Measurements from ENCODE around the gene UCP3.

The UCP3 gene

DNA sequence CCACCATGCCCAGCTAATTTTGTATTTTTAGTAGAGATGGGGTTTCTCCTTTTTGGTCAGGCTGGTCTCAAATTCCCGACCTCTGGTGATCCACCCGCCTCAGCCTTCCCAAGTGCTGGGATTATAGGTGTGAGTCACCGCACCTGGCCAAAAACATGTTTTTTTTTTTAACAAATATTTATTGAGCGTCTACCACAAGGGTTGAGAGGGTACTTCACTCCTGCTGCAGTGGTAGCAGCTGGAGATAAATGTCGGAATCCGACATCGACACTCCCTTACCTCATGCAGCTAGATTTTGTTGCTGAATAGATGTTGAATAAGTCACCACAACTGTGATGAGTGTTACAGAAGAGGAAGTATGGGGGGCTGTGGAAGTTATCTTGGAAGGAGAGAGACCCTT lies 57.1 kb downstream of the UCP3 start:
- DNase-seq: no peak

DNA sequence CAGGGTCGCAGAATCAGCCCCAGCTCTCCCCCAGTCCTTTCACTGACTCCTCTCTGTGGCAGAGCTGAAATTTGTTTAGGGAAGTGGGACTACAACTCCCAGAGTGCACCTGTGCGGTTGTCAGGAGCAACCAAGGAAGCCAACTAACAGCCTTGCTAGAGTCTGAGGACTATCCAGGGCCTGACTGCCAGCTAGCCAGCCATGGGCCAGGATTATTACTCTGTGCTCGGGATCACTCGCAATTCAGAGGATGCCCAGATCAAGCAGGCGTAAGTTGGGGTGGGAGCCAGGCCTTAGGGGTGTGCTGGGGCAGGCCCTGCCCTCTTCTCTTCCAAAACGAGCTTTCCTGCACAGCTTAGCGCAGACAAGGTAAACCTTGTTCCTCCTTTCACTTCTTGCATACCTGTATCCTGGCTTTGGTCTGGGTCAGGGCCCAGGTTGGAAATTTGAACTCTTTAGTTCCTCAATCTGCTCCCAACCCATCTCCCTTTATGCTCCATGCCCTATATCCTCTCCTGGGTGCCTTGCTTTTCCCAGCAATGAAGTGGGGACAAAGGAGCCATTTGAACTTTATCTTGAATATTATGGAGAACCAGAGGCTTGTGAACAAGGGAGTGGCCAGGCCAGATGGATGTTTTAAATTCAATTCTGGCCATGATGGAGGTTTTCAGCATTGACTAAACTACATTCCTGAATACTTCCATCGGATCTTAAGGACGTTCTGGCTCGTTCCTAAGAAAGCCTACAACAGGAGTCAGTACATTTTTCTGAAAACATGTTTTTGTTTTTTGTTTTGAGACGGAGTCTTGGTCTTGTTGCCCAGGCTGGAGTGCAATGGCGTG lies 57.8 kb downstream of the UCP3 start, which contains the start of gene DNAJB13:
Gene DNAJB13, plus strand, starts transcription at position 158 of the 842 bp plus-strand sequence. Its CDS starts 44 bp downstream, at position 202.
- DNase-seq: no peak
